ENCODE results near the gene SLAMF8.

DNA sequence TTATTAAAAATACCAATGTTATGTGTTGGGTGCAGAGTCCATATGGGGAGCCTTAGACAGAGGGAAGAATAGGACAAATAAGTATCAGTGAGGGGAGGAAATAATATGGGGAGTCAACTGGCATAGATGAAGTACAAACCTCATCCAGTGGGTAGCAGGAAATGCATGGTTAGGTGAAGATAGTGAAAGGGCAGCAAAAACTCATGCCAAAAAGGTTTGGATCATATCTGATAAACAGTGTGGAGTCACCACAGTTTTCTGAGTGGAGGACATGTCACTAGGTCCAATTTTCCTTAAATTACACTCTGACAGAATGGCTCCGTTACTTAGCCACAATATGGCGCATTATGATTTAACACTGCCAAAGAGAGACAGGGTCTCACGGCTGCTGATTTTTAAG is 35.6 kb upstream of the SLAMF8 start:
- TF ChIP-seq, protein P1, sequence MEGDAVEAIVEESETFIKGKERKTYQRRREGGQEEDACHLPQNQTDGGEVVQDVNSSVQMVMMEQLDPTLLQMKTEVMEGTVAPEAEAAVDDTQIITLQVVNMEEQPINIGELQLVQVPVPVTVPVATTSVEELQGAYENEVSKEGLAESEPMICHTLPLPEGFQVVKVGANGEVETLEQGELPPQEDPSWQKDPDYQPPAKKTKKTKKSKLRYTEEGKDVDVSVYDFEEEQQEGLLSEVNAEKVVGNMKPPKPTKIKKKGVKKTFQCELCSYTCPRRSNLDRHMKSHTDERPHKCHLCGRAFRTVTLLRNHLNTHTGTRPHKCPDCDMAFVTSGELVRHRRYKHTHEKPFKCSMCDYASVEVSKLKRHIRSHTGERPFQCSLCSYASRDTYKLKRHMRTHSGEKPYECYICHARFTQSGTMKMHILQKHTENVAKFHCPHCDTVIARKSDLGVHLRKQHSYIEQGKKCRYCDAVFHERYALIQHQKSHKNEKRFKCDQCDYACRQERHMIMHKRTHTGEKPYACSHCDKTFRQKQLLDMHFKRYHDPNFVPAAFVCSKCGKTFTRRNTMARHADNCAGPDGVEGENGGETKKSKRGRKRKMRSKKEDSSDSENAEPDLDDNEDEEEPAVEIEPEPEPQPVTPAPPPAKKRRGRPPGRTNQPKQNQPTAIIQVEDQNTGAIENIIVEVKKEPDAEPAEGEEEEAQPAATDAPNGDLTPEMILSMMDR (conservative IDR thresholded peaks at IDR 0.05 in 1 of 2, IDR thresholded peaks at IDR 0.05 in 1 of 2; ENCODE audit: extremely low read depth in 1 of 2, insufficient read depth in 1 of 2, low read depth in 1 of 2, low read length in 2 of 2): no peak
- no peak for TF ChIP-seq EZH2 (IDR thresholded peaks at IDR 0.05; ENCODE audit: borderline replicate concordance, low read length)

Data from mammary epithelial cell (primary cell).